Liver (tissue), 9 donors: ENCODE results near the gene PEAK1. TPM values are rescaled to one million over a fixed set of nuclear protein-coding genes. Genes with fewer than 3 reads are reported as not detected.
"Not testable (repeated sequence)": the region's sequence is repeated elsewhere in the genome, so short reads cannot be mapped to it uniquely, and the experiment has no call there.

Source experiments
- DNase-seq: peaks from one replicate; pipeline ENCODE4 v3.0.0-alpha.2; 2017; ENCODE audit warnings: low spot score
- H3K27ac ChIP-seq, 2 donors: one replicate each; pipeline ENCODE4 v1.7.0; 2013; ENCODE audit warnings: inconsistent platforms in 2 of 2, low read length in 2 of 2, control low read depth in 1 of 2, low read depth in 1 of 2, mild to moderate bottlenecking in 1 of 2
- H3K27me3 ChIP-seq, 4 donors: one replicate each; pipeline versions ENCODE4 v1.6.1 to v1.7.0; 2013; ENCODE audit warnings: low read length in 3 of 4, inconsistent platforms in 1 of 4, mild to moderate bottlenecking in 1 of 4, moderate library complexity in 1 of 4; ENCODE audit not compliant: control insufficient read depth in 4 of 4, insufficient read depth in 4 of 4
- H3K36me3 ChIP-seq, 4 donors: one replicate each; pipeline versions ENCODE4 v1.6.1 to v1.7.0; 2013; ENCODE audit warnings: low read length in 3 of 4, mild to moderate bottlenecking in 3 of 4, low read depth in 1 of 4, moderate library complexity in 1 of 4; ENCODE audit not compliant: control insufficient read depth in 4 of 4, insufficient read depth in 3 of 4
- H3K4me1 ChIP-seq, 4 donors: one replicate each; pipeline versions ENCODE4 v1.6.1 to v1.7.0; 2013; ENCODE audit warnings: low read length in 3 of 4, mild to moderate bottlenecking in 3 of 4, moderate library complexity in 1 of 4; ENCODE audit not compliant: control insufficient read depth in 4 of 4, insufficient read depth in 4 of 4
- H3K4me3 ChIP-seq, 3 donors: one replicate each; pipeline versions ENCODE4 v1.6.1 to v1.7.0; 2013; ENCODE audit warnings: low read length in 3 of 3, control low read depth in 1 of 3, low read depth in 1 of 3, mild to moderate bottlenecking in 1 of 3
- H3K9ac ChIP-seq, 2 donors: one replicate each; pipeline ENCODE4 v1.7.0; 2013; ENCODE audit warnings: low read length in 2 of 2, mild to moderate bottlenecking in 2 of 2, moderate library complexity in 2 of 2, control low read depth in 1 of 2, low read depth in 1 of 2
- H3K9me3 ChIP-seq, 4 donors: one replicate each; pipeline versions ENCODE4 v1.6.1 to v1.7.0; 2013; ENCODE audit warnings: low read length in 3 of 4; ENCODE audit not compliant: control insufficient read depth in 4 of 4
- FOXA1 ChIP-seq: IDR thresholded peaks from 2 replicates; pipeline ENCODE4 v1.6.1; 2016; ENCODE audit warnings: antibody characterized with exemption
- FOXA2 ChIP-seq: IDR thresholded peaks from 2 replicates; pipeline ENCODE4 v1.6.1; 2016; ENCODE audit warnings: antibody characterized with exemption
- GABPA ChIP-seq, 2 donors: IDR thresholded peaks in 1 of 2; conservative IDR thresholded peaks in 1 of 2; 2 replicates each; pipeline ENCODE4 v1.6.1; 2016; ENCODE audit warnings: antibody characterized with exemption in 2 of 2, mild to moderate bottlenecking in 1 of 2, moderate library complexity in 1 of 2
- HNF4G ChIP-seq: IDR thresholded peaks from 2 replicates; pipeline ENCODE4 v1.6.1; 2016; ENCODE audit warnings: antibody characterized with exemption
- JUND ChIP-seq, 2 donors: IDR thresholded peaks; 2 replicates each; pipeline ENCODE4 v1.6.1; 2016; ENCODE audit warnings: antibody characterized with exemption in 2 of 2
- NR2F2 ChIP-seq: IDR thresholded peaks from 2 replicates; pipeline ENCODE4 v1.6.1; 2016; ENCODE audit warnings: antibody characterized with exemption
- RXRA ChIP-seq, 2 donors: IDR thresholded peaks; 2 replicates each; pipeline ENCODE4 v1.6.1; 2017 to 2018; ENCODE audit warnings: antibody characterized with exemption in 2 of 2, mild to moderate bottlenecking in 1 of 2
- TAF1 ChIP-seq: conservative IDR thresholded peaks from 2 replicates; pipeline ENCODE4 v1.6.1; 2016; ENCODE audit warnings: antibody characterized with exemption, mild to moderate bottlenecking
- YY1 ChIP-seq: IDR thresholded peaks from 2 replicates; pipeline ENCODE4 v1.6.1; 2016; ENCODE audit warnings: antibody characterized with exemption, mild to moderate bottlenecking
- WGBS: extraction: QIAGEN DNeasy Blood & Tissue Kit; methylation state at CpG from one replicate; pipeline ENCODE4 v1.1.7; 2013; 5-methylcytosine and 5-hydroxymethylcytosine counted together
- polyA plus RNA-seq, 2 donors: library from polyadenylated mRNA; stranded (reverse) in 1 of 2; unstranded in 1 of 2; fragments of 200-250 nt in 1 of 2; fragments of >200 nt in 1 of 2; fragmentation: Nextera tagmentation in 1 of 2; extraction: Ambion mirVana in 1 of 2; gene quantifications; one replicate each; pipeline versions ENCODE4 v1.2.1 to v1.2.3, GENCODE V29; 2013 to 2015
- total RNA-seq, 2 donors: library from RNA; depleted of rRNA; stranded (reverse); fragments of >200 nt; gene quantifications; one replicate each; pipeline ENCODE4 v1.2.3, GENCODE V29; 2014
- TF ChIP-seq, protein P1 (sequence below): IDR thresholded peaks from 2 replicates; pipeline ENCODE4 v1.6.1; 2016; ENCODE audit warnings: antibody characterized with exemption
- TF ChIP-seq, protein P2 (sequence below): IDR thresholded peaks from 2 replicates; pipeline ENCODE4 v1.6.1; 2016; ENCODE audit warnings: antibody characterized with exemption, mild to moderate bottlenecking
- TF ChIP-seq, protein P3 (sequence below): IDR thresholded peaks from 2 replicates; pipeline ENCODE4 v1.6.1; 2016; ENCODE audit warnings: antibody characterized with exemption
- donor health status: healthy.
- donor health status: healthy.
- donor health status: healthy.
- donor health status: healthy.
- donor health status: healthy.

The PEAK1 gene
- total and polyA plus RNA-seq, 4 donors: 1.8 to 14.9 (median 5.8) TPM

DNA sequence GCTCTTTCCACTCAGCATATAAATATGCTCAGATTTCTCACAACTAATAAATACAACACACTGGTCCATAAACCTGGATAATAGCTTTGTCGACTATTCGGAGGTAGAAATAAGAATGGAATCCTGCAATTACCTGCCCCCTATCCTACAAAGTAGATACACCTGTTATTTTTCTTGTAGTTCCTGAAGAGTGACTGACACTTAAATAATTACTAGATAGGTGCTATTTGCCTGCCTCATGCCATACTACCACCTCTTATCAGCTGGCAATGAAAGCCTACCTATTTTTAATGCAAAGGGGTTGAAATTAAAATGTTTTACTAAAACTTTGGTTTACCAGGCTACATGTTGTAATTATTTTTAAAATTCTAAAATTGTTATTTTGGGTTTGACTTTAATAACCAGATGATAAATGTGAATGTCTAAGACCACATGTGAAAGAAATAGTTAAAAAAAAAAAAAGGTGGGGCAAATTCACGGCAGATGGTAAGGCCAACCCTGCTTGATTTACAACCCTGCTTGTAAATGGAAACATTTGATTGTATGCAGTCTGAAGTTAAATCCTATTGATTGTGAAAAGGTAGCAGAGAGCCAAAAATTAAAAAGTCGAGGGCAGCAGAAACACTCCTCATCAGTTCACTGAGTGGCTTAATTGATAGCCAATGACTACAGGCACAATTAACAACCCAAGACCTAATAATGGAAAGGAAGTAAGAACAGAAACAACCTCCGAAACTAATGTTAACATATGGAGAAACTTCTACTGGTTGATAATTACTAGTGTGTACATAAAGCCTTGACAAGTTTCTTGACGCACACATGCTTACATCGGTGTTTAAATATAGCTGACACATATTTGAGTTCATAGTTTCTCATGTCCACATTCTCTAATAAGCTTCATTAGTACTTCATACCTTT lies 8.9 kb downstream of the PEAK1 start:
- Histone ChIP-seq H3K9ac (no peak overlapping the region), H3K27me3 (no peaks in the 10 kb centered on the region), H3K27ac (no peak overlapping the region), H3K9me3 (no peaks in the 10 kb centered on the region), H3K4me1 (peaks cover 0 to 2% (median 0%) of the 10 kb centered on the region in 4 donors), H3K36me3 (no peaks in the 10 kb centered on the region), H3K4me3 (no peak overlapping the region)
- no peak for DNase-seq
- TF ChIP-seq RXRA (IDR thresholded peaks at IDR 0.05) (no peak), FOXA2 (no peak), FOXA1 (no peak), HNF4G (no peak), YY1 (no peak), JUND (IDR thresholded peaks at IDR 0.05) (no peak), NR2F2 (no peak)
- TF ChIP-seq, protein P1, sequence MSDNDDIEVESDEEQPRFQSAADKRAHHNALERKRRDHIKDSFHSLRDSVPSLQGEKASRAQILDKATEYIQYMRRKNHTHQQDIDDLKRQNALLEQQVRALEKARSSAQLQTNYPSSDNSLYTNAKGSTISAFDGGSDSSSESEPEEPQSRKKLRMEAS: no peak
- TF ChIP-seq, protein P2, sequence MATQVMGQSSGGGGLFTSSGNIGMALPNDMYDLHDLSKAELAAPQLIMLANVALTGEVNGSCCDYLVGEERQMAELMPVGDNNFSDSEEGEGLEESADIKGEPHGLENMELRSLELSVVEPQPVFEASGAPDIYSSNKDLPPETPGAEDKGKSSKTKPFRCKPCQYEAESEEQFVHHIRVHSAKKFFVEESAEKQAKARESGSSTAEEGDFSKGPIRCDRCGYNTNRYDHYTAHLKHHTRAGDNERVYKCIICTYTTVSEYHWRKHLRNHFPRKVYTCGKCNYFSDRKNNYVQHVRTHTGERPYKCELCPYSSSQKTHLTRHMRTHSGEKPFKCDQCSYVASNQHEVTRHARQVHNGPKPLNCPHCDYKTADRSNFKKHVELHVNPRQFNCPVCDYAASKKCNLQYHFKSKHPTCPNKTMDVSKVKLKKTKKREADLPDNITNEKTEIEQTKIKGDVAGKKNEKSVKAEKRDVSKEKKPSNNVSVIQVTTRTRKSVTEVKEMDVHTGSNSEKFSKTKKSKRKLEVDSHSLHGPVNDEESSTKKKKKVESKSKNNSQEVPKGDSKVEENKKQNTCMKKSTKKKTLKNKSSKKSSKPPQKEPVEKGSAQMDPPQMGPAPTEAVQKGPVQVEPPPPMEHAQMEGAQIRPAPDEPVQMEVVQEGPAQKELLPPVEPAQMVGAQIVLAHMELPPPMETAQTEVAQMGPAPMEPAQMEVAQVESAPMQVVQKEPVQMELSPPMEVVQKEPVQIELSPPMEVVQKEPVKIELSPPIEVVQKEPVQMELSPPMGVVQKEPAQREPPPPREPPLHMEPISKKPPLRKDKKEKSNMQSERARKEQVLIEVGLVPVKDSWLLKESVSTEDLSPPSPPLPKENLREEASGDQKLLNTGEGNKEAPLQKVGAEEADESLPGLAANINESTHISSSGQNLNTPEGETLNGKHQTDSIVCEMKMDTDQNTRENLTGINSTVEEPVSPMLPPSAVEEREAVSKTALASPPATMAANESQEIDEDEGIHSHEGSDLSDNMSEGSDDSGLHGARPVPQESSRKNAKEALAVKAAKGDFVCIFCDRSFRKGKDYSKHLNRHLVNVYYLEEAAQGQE: no peak
- TF ChIP-seq, protein P3, sequence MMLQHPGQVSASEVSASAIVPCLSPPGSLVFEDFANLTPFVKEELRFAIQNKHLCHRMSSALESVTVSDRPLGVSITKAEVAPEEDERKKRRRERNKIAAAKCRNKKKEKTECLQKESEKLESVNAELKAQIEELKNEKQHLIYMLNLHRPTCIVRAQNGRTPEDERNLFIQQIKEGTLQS: no peak
- WGBS: 83% methylated on average over 7 of the region's 7 CpGs

DNA sequence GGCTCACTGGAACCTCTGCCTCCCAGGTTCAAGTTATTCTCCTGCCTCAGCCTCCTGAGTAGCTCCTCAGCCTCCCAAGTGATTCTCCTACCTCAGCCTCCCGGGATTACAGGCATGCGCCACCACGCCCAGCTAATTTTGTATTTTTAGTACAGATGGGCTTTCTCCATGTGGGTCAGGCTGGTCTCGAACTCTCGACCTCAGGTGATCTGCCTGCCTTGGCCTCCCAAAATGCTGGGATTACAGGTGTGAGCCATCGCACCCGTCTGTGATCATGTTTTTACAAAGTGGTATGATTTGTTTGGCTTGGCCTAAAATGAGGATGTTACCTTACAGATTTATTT lies 9.8 kb downstream of the PEAK1 start:
- H3K4me3 ChIP-seq, H3K9me3 ChIP-seq, H3K27me3 ChIP-seq, H3K36me3 ChIP-seq, H3K4me1 ChIP-seq, DNase-seq, H3K9ac ChIP-seq, H3K27ac ChIP-seq: not testable (repeated sequence)
- WGBS: 93% methylated on average over 7 of the region's 7 CpGs

DNA sequence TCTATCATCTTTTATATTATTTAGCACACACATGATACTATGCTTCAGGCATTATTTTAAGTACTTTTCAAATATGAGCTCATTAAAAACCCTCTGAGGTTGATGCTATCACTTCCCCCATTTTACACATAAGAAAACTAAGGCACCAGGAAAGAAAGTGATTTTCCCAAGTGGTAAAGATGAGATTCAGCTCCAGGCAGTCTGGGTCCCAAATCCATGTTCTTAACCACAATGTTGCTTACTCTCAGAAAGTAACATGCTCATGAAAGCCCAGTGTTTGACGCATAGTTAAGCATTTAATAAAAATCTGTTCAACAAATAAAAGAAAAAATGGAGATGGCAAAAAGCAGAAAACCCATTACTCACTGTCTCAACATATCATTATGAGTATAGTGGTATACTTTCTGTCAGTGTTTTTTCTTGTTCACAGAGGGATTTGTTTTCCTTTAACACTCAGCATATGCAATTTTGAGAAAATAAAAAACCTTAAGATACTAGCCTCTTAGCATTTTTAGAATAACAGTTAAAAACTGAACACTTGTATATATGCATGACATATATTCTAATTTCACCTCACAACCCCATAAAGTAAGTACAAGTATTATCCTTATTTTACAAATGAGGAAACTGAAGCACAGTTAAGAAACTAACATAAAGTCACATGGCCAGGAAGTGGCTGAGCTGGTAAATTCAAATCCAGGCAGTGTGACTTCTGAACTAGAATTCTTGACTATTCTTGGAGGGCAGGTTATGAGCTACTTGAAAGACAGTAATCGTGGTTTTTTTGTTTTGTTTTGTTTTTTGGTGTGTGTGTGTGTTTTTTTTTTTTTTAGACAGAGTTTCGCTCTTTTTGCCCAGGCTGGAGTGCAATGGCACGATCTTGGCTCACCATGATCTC lies 10.4 kb downstream of the PEAK1 start:
- Histone ChIP-seq H3K36me3 (no peaks in the 10 kb centered on the region), H3K4me3 (no peak overlapping the region), H3K4me1 (peaks cover 0 to 2% (median 0%) of the 10 kb centered on the region in 4 donors), H3K27me3 (no peaks in the 10 kb centered on the region), H3K27ac (no peak overlapping the region), H3K9me3 (no peaks in the 10 kb centered on the region), H3K9ac (no peak overlapping the region)
- no peak for TF ChIP-seq TAF1
- no peak for TF ChIP-seq RXRA (IDR thresholded peaks at IDR 0.05)
- TF ChIP-seq GABPA (IDR thresholded peaks at IDR 0.05 in 1 of 2, conservative IDR thresholded peaks at IDR 0.05 in 1 of 2): no peak
- WGBS: 83% methylated on average over 4 of the region's 4 CpGs
- DNase-seq: no peak
